Stimulated activated CD8-positive, alpha-beta memory T cell treated with anti-CD3 and anti-CD28 coated beads, Interleukin-12 subunit alpha, Interleukin-12 subunit beta, amount 100 ng/mL, for 4 hours (primary cell): ENCODE measurements around the gene MKRN2.

ENCODE experiments used
- DNase-seq: peaks from one replicate; pipeline ENCODE4 v3.0.0-alpha.2; 2020; ENCODE audit warnings: low read depth

MKRN2 gene

DNA sequence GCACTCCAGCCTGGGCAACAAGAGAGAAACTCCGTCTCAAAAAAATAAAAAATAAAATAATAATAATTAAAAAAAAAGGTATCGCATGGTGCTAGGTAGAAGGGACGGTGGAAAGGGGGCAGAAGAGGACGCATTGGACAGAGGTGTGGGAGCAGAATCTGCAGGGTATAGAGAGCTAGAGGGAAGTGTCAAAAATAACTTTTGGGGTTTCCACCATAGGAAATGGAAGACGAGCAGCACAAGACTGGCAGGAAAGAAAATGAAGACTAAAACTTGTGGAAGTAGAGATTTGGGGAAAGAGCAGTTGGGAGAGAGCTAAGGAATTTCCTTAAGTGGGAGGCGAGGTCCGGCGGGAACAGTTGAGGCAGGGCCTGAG lies 585 bp upstream of the MKRN2 start:
- no peak for DNase-seq

DNA sequence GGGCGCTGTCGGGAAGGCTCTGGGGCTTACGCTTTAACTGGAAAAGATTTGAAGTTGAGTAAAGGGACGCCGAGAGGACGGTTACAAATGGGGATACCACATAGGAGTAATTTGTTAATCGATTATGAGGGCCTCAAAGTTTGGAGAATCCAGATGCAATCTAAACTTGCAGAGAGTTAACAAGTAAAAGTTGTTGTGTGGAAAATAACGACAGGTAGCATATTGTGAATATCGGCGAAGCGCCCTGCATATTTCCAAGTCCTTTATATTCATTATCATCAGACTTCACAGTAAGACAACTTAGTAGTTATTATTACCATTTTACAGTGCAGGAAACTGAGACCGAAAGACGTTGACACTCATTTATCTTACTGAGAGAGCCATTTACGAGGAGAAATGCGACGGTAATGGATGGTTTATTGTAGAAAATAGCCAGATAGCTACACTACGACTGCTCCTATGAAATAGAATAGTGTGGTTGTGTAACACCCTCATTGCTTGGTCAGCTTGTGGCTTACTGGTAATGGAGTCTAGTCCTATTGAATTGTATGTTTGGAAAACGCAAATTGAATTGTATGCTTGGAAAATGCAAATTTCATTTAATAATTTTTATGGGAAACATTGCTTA lies 700 bp downstream of the MKRN2 start:
- no peak for DNase-seq

DNA sequence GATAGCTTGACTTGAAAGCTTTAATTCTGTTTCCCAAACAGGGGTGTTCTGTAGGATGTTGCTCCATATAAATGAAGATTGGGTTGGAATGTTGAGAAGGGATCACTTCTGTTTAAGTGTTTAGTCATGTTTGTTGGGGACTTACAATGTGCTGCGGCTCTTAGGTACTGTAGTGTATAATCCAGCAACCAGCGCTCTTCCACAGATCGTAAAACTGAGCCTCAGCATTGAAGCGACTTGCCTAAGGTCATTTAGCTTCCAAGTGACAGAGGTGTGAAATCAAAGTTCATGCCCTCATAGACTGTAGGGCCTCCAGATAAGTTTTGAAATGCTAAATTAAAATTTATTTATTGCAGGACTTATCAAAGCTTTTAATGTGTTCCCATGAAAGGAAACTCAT lies 1.8 kb downstream of the MKRN2 start:
- DNase-seq, result no peak

DNA sequence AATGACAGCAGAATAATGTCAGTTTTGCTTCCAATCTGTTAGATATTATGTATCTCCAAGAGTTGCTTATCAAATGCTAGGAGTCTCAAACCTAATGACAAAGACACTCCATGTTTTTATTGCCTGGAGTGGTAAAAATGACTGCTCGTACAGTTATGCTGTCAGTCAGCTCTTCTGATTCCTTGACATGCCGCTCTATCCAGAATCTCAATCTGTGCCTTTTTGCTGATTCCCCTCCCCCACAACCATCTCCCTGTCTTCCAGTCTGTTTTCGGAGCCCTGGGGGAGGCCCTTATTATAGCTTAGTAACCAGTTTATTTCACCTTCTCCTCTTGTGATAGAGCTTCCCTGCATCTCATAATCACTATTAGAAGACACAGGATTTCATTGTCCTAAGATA lies 2.6 kb downstream of the MKRN2 start:
- DNase-seq, result no peak

DNA sequence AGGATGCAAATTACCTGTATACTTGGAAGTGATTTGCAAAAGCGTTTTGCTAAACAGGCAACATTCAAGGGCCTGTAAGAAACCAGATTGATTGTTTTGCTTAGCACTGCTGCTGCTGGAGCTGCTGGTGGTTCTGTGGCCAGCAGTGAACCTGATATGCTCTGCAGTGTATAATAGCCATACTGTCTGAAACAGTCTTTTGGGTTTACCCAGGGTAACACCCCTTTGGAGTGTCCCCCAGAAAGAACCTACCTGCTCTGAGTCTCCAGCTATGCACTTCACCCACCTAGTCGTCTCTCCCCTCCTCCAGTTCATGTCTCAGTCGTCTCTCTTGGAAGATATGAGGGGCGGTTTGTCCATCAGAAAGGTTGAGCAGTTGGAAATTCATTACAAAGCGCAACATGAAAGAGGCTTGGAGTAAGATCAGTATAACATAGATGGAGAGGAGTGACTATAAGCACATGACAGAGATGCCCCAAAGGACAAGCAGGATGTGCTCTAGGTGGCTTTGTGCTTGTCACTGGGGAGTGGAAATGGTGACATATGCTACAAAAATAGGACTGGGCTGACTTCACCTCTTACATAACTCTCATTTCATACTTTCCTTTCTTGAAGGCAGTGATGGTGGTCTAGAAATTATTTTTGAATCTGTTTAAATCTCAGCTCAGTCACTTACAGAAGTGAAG lies 3.8 kb downstream of the MKRN2 start:
- no peak for DNase-seq

DNA sequence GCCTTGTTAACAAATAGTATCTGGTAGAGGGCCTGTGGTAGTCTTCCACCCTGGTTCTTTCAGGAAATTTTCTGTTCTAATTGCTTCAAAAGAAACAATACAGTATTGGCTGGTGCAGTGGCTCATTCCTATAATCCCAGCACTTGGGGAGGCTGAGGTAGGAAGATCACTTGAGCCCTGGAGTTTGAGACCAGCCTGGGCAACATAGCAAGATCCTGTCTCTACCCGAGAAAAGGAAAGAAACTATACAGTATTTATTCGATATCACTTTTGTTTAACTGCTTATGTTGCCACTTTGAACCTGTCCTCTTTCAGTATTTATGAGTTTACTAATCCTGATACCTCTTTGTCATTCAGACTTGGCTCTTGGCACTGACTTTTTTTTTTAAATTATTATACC lies 4.5 kb downstream of the MKRN2 start:
- no peak for DNase-seq

DNA sequence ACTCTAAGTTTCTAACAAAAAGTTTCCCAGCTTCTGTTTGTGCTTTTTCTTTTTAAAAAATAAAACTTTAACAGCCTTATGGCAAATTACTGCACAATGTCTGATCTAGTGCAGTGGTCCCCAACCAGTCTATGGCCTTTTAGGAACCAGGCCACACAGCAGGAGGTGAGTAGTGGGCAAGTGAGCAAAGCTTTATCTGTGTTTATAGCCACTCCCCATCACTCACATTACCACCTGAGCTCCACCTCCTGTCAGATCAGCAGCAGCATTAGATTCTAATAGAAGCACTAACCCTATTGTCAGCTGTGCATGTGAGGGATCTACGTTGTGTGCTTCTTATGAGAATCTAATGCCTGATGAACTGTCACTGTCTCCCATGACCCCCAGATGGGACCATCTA lies 5.6 kb downstream of the MKRN2 start:
- DNase-seq, result no peak

DNA sequence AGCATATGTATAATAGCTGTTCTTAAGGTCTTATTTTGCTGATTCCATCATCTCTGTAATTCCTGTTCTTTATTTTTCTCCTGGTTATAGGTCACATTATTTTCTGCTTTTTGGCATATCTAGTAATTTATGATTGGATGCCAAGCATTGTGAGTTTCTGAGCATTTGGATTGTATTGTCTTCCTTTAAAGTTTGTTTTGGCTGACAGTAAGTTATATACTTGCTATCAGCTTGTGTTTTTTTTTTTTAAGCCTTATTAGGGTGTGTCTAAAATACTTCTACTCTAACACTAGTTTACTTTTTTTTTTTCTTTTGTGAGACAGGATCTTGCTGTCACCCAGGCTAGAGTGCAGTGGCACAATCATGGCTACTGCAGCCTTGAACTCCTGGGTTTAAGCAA lies 10.1 kb downstream of the MKRN2 start:
- no peak for DNase-seq

DNA sequence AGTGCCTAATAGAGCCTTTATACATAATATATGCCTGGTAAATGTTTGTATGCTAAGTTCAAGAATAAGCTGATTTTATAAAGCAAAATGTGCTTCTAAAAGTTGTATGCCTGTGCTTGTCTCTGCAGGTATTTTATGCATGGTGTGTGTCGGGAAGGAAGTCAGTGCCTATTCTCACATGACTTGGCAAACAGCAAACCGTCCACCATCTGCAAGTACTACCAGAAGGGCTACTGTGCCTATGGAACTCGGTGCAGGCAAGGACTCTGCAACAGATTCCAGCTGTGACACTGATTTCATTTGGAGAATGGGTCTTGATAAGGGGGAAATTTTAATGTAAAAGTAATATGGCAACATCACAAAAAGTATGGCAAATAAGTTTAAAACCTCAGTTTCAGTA lies 11.9 kb downstream of the MKRN2 start:
- no peak for DNase-seq

DNA sequence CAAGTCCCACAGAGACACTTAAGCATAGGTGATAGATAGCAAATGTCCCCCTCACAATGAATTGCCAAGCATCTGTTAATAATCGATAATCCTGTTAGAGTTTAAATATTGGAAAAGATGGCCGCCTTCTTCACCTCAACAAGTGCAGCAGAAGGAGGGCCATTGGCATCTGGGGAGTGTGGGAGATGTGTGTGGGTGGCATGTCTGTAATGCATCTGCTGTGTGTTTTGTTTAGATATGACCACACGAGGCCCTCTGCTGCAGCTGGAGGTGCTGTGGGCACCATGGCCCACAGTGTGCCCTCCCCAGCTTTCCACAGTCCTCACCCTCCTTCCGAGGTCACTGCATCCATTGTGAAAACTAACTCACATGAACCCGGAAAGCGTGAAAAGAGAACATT lies 12.9 kb downstream of the MKRN2 start:
- no peak for DNase-seq

DNA sequence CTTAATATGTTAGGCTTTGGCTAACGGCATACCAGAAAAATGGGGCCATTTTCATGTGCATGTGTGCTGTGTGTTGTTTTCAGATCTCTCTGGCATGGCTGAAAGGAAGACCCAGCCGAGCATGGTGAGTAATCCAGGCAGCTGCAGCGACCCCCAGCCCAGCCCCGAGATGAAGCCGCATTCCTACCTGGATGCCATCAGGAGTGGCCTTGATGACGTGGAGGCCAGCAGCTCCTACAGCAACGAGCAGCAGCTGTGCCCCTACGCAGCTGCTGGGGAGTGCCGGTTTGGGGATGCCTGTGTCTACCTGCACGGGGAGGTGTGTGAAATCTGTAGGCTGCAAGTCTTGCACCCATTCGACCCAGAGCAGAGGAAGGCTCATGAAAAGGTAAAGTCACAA lies 15.1 kb downstream of the MKRN2 start:
- DNase-seq, result no peak

DNA sequence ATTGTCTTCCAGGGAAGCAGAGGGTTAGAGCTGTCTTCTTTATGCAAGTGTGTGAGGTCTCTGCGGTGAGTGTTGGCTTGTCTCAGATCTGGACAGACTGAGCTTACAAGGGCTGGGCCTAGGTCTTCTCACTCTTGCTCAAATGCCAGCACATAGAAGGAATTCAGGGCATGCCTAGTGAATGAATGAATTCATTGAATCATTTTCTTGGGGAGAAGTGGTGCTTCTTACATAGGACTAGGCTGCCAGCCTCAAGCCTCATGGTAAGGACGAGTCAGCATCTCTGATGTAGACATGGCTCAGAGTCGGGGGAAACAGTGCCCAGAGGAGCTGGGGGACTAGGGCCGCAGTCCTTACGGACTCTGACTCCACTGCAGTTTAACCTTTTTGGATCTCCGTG lies 17.2 kb downstream of the MKRN2 start:
- no peak for DNase-seq

DNA sequence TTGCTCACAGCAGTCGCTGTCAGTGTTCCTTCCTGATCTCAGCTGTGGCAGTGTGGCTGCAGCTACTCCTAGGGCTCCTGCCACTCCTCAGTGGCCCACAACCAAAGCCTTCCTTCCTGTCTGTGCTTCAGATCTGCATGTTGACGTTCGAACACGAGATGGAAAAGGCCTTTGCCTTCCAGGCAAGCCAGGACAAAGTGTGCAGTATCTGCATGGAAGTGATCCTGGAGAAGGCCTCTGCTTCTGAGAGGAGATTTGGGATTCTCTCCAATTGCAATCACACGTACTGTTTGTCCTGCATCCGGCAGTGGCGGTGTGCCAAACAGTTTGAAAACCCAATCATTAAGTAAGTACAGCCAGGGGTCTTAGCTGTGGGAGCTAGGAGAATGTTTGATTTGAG lies 17.8 kb downstream of the MKRN2 start:
- no peak for DNase-seq

DNA sequence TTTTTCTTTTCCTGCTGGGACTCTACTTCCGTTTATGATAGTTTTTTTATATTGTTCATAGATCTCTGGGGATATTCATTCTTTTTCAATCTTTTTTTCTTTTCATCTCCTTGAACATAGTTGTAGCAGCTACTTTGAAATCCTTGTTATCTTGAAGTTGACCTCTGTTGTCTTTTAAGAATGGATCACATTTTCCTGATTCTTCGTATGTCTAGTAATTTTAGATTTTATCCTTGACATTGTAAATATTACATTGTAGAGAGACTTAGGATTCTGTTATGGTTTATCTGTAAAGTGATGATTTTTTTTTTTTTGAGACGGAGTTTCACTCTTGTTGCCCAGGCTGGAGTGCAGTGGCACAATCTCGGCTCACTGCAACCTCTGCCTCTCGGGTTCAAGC lies 20.5 kb downstream of the MKRN2 start:
- DNase-seq, result no peak

DNA sequence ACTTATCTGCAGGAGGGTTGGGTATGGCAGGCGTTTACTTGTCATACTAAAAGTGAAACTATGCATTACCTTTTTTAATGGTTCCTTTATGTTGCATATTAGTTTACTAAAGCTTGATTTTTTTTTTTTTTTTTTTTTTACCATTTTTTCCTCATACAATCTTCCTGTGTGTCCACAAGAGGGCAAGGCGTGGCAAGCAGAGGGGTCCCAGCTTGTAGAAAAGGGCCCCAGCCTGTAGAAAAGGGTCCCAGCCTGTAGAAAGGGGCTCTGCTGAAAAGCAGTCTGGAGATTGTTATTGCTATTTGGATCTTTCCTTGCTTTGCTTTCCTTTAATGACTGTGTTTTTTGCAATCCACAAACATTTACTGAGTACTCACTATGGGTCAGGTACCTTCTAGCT lies 21.9 kb downstream of the MKRN2 start:
- no peak for DNase-seq

DNA sequence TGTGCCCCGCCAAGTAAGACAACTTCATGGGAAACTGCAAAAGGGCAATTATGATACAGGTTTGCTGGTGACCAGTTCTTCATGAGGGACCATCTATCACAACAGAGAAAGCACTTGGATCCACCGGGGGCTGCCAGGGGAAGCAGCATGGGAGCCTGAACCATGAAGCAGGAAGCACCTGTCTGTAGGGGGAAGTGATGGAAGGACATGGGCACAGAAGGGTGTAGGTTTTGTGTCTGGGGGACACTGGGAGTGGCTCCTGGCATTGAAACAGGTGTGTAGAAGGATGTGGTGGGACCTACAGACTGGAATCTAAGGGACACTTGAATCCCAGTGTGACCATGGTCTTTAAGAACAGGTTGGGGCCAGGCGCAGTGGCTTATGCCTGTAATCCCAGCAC lies 22.6 kb downstream of the MKRN2 start:
- no peak for DNase-seq

DNA sequence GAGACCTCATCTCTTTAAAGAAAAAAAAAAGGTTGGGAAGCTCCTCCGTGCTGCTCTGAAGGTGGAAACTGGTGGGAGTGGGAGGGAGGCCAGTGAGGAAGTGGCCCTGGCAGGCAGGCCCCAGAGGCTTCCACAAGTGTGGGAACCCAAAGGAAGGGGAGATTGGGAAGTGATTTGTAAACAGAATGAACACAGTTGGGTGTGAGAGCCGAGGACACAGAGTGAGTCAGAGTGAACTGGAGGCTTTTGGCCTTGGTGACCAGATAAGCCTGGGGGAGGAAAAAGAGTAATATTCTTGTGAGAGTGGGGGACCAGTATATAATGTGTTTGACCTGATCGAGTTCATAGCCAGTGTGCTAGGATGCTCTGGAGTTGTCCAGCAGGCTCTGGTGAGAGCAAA lies 23.0 kb downstream of the MKRN2 start:
- DNase-seq, result no peak

DNA sequence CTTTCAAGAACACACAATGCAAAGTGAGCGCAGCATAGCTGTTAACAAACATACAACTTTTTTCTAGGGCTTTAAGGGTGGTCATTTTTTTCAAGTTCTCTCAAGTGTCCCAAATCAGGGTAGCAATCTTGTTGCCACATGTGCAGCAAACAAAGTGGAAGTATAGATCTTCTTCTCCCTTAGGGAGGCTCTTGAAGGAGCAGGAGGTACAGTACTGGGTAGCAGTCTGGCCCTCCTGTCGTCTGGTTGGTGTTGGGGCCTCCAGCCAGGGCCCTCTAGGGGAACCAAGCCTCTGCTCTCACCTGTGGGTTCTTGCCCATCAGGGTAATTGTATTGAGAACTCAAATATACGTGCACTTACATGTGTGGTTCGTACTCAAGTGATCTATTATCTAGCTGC lies 25.8 kb downstream of the MKRN2 start:
- no peak for DNase-seq

DNA sequence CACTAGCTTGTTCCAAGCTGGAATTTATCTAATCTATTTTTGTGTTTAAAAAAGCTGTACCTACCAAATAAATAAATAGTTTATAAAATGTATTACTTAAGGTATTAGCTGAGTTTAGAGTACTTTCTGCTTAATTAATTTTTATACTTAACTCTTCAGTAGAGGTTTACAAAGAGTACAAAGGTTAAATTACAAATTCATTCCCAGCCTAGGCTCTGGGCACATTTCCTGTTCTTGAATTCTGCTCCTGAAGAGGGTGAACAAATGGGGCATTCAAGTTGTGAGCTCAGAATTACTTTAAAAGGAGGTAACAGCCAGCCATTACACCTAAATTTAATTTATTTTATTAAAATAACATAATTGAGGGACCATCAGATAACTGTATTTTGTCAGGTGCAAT lies 26.4 kb downstream of the MKRN2 start:
- DNase-seq, result no peak

DNA sequence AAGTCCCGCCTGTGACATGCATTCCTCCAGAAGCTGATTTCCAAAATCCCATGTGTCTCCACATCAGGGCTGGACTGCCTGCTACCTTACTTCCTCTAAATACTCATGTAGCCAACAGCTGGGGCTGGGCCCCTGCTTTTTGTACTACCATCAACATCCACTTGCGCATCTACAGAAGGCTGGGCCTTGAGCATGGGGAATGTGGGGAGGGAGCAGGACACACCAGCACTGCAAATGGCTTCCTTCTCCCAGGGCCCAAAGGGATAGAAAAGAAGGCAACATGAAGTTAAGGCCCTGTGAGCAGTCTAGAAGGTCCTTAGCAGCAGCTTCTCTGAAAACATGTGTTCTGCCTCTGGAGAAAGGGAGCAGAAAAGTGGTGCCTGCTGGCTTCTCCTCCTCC lies 27.2 kb downstream of the MKRN2 start:
- no peak for DNase-seq

DNA sequence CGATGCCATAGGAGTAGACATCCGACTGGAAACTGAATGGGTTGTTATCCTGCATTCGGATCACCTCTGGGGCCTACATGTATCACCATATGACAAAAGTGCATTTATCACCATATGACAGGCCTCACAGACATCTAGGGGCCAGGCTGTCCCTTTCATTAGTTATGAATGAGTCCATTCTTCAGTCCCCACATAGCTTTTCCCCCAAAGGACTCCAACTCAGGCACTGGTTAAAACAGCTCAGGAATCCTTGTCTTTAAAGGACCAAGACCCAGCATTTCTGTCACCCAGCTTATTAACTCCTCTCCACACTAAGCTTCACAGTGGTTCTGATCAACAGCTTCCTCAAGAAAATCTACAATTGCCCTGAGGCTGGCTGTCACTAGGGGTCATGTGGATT lies 28.3 kb downstream of the MKRN2 start:
- DNase-seq, result no peak

DNA sequence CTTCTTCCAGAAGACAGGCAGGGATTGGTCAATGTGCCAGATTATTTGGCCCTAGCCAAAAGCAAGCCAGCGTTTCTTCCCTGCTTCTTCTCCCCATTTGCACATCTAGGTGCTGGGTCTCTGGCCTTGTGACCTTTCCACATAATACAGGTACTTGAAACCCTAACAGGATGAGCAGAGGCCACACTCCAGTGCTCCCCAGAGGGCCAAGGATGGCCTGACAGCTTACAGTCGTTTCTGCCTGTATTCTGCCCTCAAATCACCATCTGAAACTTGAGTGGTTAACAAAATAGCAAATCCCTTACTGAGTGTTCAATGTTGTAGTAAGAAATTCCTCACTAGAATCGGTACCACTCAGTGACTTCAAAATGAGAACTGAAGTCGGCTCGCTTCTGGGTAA lies 29.1 kb downstream of the MKRN2 start:
- DNase-seq, result no peak

DNA sequence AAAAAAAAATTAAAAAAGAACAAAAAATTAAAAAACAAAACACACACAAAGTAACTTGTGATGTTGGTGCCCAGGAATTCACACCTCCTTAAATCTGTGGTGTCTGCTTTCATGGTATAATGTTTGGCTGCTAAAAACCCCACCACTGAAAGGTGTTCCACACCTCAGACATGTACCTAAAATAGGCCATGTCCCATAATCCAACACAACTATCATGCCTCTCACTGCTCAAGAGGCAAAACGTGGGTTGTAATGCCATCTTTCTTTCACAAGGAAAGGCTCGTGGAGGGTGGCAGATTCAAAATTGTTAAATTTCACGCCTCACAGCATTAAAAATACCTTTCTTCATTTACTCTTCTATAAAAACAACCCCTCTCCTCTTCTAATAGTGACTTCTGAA lies 29.5 kb downstream of the MKRN2 start:
- no peak for DNase-seq
